Measurements from ENCODE around the gene PIAS3.
A peak's percentile ranks its signal among the peaks of the same experiment; 100 is the strongest.
"Not testable (repeated sequence)": the region's sequence is repeated elsewhere in the genome, so short reads cannot be mapped to it uniquely, and the experiment has no call there.

Gene PIAS3

GRCh38 chr1:145845514-145846161 is 13.2 kb downstream of the PIAS3 start, which contains the start of gene NUDT17:
NUDT17 (plus strand) TSS chr1:145845630; CDS start chr1:145845641, 11 bp downstream.
- peak; percentile 89 for TF ChIP-seq CTCF (IDR thresholded peaks at IDR 0.05; ENCODE audit: insufficient read depth, missing control alignments)
- FAIRE-seq (no peak), DNase-seq (ENCODE audit: insufficient read length, low spot score) (peak; percentile 96)

GRCh38 chr1:145845144-145845513 is 13.8 kb downstream of the PIAS3 start:
- no peak for FAIRE-seq
- TF ChIP-seq CTCF (IDR thresholded peaks at IDR 0.05; ENCODE audit: insufficient read depth, missing control alignments) = no peak
- no peak for DNase-seq (ENCODE audit: insufficient read length, low spot score)

- DNase-seq (ENCODE audit: insufficient read length, low spot score) (no peak), FAIRE-seq (no peak)
- TF ChIP-seq CTCF (IDR thresholded peaks at IDR 0.05; ENCODE audit: insufficient read depth, missing control alignments) = no peak
Measured at GRCh38 chr1:145843031-145843430, 15.8 kb downstream of the PIAS3 start.

DNA sequence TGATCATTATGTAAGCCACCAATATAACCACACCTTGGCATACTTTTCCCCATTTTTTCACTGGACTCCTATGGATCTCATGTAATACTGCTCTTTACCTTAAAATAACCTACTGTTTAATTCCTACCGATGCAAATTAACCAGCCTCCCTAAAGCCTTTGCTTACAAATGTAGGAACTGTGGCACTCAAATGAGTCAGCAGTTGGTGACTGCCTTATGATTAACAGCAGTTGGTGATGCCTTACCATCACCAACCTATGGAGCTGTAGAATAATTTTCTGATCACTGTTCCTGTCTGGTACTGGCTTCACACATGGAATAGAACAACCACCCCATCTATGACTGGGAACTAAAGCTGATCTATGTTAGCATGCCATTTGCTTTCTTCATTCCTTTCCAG is 21.2 kb downstream of the PIAS3 start:
- no peak for TF ChIP-seq CTCF (IDR thresholded peaks at IDR 0.05; ENCODE audit: insufficient read depth, missing control alignments)
- DNase-seq (ENCODE audit: insufficient read length, low spot score) (no peak), FAIRE-seq (no peak)

GRCh38 chr1:145830810-145831209 is 28.1 kb downstream of the PIAS3 start:
- not testable (repeated sequence) for FAIRE-seq; DNase-seq (ENCODE audit: insufficient read length, low spot score)

GRCh38 chr1:145828367-145829026 is 30.4 kb downstream of the PIAS3 start:
- TF ChIP-seq CTCF (IDR thresholded peaks at IDR 0.05; ENCODE audit: insufficient read depth, missing control alignments) = no peak
- DNase-seq (ENCODE audit: insufficient read length, low spot score) = no peak
- peak; percentile 72 for FAIRE-seq

DNA sequence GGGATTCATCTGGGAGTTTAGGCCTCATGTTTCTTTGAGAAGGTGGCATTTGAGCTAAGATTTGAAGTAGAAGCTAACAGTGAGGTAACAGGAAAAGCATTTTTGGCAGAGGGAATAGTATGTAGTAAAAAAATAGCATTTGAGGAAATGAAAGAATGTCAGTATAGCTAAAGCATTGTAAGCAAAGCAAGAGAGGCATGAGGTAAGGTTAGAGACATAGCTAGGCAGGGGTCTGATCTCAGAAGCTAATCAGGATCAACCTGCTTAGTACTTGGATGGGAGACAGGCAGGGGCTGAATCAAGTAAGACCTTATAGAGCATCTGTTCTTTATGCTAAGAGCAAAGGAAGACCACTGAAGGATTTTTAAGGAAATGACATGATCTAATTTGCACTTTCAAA is 30.9 kb downstream of the PIAS3 start:
- TF ChIP-seq CTCF (IDR thresholded peaks at IDR 0.05; ENCODE audit: insufficient read depth, missing control alignments) = no peak
- no peak for DNase-seq (ENCODE audit: insufficient read length, low spot score)
- FAIRE-seq = peak; percentile 94
